H9 (cell line): ENCODE results near the gene GRIN2A. TPM values are rescaled to one million over a fixed set of nuclear protein-coding genes. Genes with fewer than 3 reads are reported as not detected.

Experiments used
- DNase-seq: peaks from one replicate; pipeline ENCODE4 v3.0.0-alpha.2; 2017
- H2AFZ ChIP-seq: one replicate; pipeline ENCODE4 v1.6.1; 2013; ENCODE audit warnings: mild to moderate bottlenecking, low read length, control low read depth, moderate library complexity
- H2AK5ac ChIP-seq: 2 replicates; pipeline ENCODE4 v1.6.1; 2013; ENCODE audit warnings: low read length, control low read depth, mixed read lengths; ENCODE audit not compliant: insufficient read length
- H2BK120ac ChIP-seq: one replicate; pipeline ENCODE4 v1.6.1; 2013; ENCODE audit warnings: low read depth, mild to moderate bottlenecking, low read length, control low read depth, inconsistent platforms; ENCODE audit not compliant: poor library complexity, severe bottlenecking
- H2BK12ac ChIP-seq: 2 replicates; pipeline ENCODE4 v1.6.1; 2013; ENCODE audit warnings: low read length, control low read depth, mixed read lengths, low read depth; ENCODE audit not compliant: insufficient read length
- H2BK15ac ChIP-seq: 2 replicates; pipeline ENCODE4 v1.6.1; 2013; ENCODE audit warnings: low read depth, low read length, control low read depth
- H2BK20ac ChIP-seq: one replicate; pipeline ENCODE4 v1.6.1; 2013; ENCODE audit warnings: low read depth, mild to moderate bottlenecking, low read length, control low read depth, inconsistent platforms; ENCODE audit not compliant: poor library complexity, severe bottlenecking
- H2BK5ac ChIP-seq: 2 replicates; pipeline ENCODE4 v1.6.1; 2013; ENCODE audit warnings: low read length, control low read depth, mixed read lengths; ENCODE audit not compliant: insufficient read length
- H3K14ac ChIP-seq: 2 replicates; pipeline ENCODE4 v1.6.1; 2013; ENCODE audit warnings: low read length, control low read depth; ENCODE audit not compliant: insufficient read depth
- H3K18ac ChIP-seq: 2 replicates; pipeline ENCODE4 v1.6.1; 2013; ENCODE audit warnings: low read depth, mild to moderate bottlenecking, mixed read lengths, low read length, control low read depth; ENCODE audit not compliant: insufficient read length
- H3K23ac ChIP-seq: 2 replicates; pipeline ENCODE4 v1.6.1; 2013; ENCODE audit warnings: low read length, control low read depth, mixed read lengths, low read depth; ENCODE audit not compliant: insufficient read length
- H3K23me2 ChIP-seq: 2 replicates; pipeline ENCODE4 v1.6.1; 2013; ENCODE audit warnings: low read depth, mild to moderate bottlenecking, mixed read lengths, low read length, control low read depth; ENCODE audit not compliant: insufficient read length, poor library complexity, severe bottlenecking
- H3K27ac ChIP-seq: 2 replicates; pipeline ENCODE4 v1.5.1; 2013; ENCODE audit warnings: low read length, control low read depth, mixed read lengths, low read depth; ENCODE audit not compliant: insufficient read length
- H3K27me3 ChIP-seq: 2 replicates; pipeline ENCODE4 v1.6.1; 2013; ENCODE audit warnings: low read length, control low read depth, inconsistent platforms; ENCODE audit not compliant: insufficient read depth
- H3K4ac ChIP-seq: 2 replicates; pipeline ENCODE4 v1.6.1; 2013; ENCODE audit warnings: low read depth, mild to moderate bottlenecking, control low read depth, inconsistent platforms, low read length, moderate library complexity
- H3K4me1 ChIP-seq: 2 replicates; pipeline ENCODE4 v1.6.1; 2013; ENCODE audit warnings: low read length, control low read depth, inconsistent platforms; ENCODE audit not compliant: insufficient read depth
- H3K4me2 ChIP-seq: 2 replicates; pipeline ENCODE4 v1.6.1; 2013; ENCODE audit warnings: low read length, control low read depth, mixed read lengths; ENCODE audit not compliant: insufficient read length, insufficient read depth
- H3K56ac ChIP-seq: 2 replicates; pipeline ENCODE4 v1.6.1; 2013; ENCODE audit warnings: low read depth, mild to moderate bottlenecking, mixed read lengths, low read length, control low read depth; ENCODE audit not compliant: insufficient read length
- H3K79me1 ChIP-seq: 2 replicates; pipeline ENCODE4 v1.6.1; 2013; ENCODE audit warnings: low read depth, mild to moderate bottlenecking, moderate library complexity, low read length, control low read depth, inconsistent platforms; ENCODE audit not compliant: insufficient read depth, poor library complexity, severe bottlenecking
- H3K79me2 ChIP-seq: 2 replicates; pipeline ENCODE4 v1.6.1; 2013; ENCODE audit warnings: low read length, control low read depth, inconsistent platforms; ENCODE audit not compliant: insufficient read depth
- H3K9ac ChIP-seq: 2 replicates; pipeline ENCODE4 v1.6.1; 2013; ENCODE audit warnings: low read length, control low read depth, mixed read lengths; ENCODE audit not compliant: insufficient read length; ENCODE audit errors: extremely low read depth
- H3K9me3 ChIP-seq: one replicate; pipeline ENCODE4 v1.6.1; 2013; ENCODE audit warnings: low read depth, low read length, inconsistent platforms; ENCODE audit not compliant: control insufficient read depth
- H3T11ph ChIP-seq: one replicate; pipeline ENCODE4 v1.6.1; 2013; ENCODE audit warnings: mild to moderate bottlenecking, low read length, control low read depth, inconsistent platforms
- H4K20me1 ChIP-seq: one replicate; pipeline ENCODE4 v1.6.1; 2013; ENCODE audit not compliant: control insufficient read depth, insufficient read length, insufficient read depth
- H4K5ac ChIP-seq: 2 replicates; pipeline ENCODE4 v1.6.1; 2013; ENCODE audit warnings: low read depth, mild to moderate bottlenecking, mixed read lengths, low read length, control low read depth; ENCODE audit not compliant: insufficient read length
- H4K8ac ChIP-seq: replicated peaks from 2 replicates; pipeline ENCODE4 v1.6.1; 2013; ENCODE audit warnings: low read length, control low read depth, mixed read lengths, low read depth; ENCODE audit not compliant: insufficient read length
- H4K91ac ChIP-seq: 2 replicates; pipeline ENCODE4 v1.6.1; 2013; ENCODE audit warnings: low read depth, mild to moderate bottlenecking, moderate library complexity, mixed read lengths, low read length, control low read depth; ENCODE audit not compliant: insufficient read length
- H3K27ac Mint-ChIP-seq, 3 experiments: 2 replicates in 2 of 3; 3 replicates in 1 of 3; pipeline ENCODE4 v1.8.0; 2020 to 2021; ENCODE audit warnings: mixed read lengths in 3 of 3, mild to moderate bottlenecking in 1 of 3, moderate library complexity in 1 of 3
- H3K27me3 Mint-ChIP-seq: 2 replicates; pipeline ENCODE4 v1.8.0; 2021; ENCODE audit warnings: low read depth, mild to moderate bottlenecking, moderate library complexity, mixed read lengths
- H3K36me3 Mint-ChIP-seq, 3 experiments: 2 replicates in 2 of 3; 3 replicates in 1 of 3; pipeline ENCODE4 v1.8.0; 2020 to 2021; ENCODE audit warnings: low read depth in 3 of 3, mixed read lengths in 3 of 3; ENCODE audit not compliant: insufficient read depth in 1 of 3
- H3K4me1 Mint-ChIP-seq, 2 experiments: 2 replicates each; pipeline ENCODE4 v1.8.0; 2020; ENCODE audit warnings: mixed read lengths in 2 of 2
- H3K4me3 Mint-ChIP-seq, 2 experiments: 2 replicates in 1 of 2; 3 replicates in 1 of 2; pipeline ENCODE4 v1.8.0; 2020 to 2021; ENCODE audit warnings: mild to moderate bottlenecking in 2 of 2, mixed read lengths in 2 of 2, moderate library complexity in 1 of 2
- H3K9me3 Mint-ChIP-seq, 2 experiments: 2 replicates in 1 of 2; 3 replicates in 1 of 2; pipeline ENCODE4 v1.8.0; 2020; ENCODE audit warnings: mild to moderate bottlenecking in 2 of 2, mixed read lengths in 2 of 2, moderate library complexity in 1 of 2
- WGBS: extraction: QIAGEN DNeasy Blood & Tissue Kit; methylation state at CpG from one replicate; pipeline ENCODE4 v1.1.7; 2013; ENCODE audit warnings: missing lambda C conversion rate, low lambda C conversion rate, mixed read lengths; ENCODE audit not compliant: insufficient read length; ENCODE audit errors: extremely low coverage; 5-methylcytosine and 5-hydroxymethylcytosine counted together
- total RNA-seq: library from RNA; stranded (reverse); gene quantifications from 2 replicates; pipeline ENCODE4 v1.2.1, GENCODE V29; 2021
- TF ChIP-seq, protein P1 (sequence below): fragments of 200-600 bp; sonication (generic); conservative IDR thresholded peaks from 3 replicates; pipeline ENCODE4 v1.8.0; 2021; ENCODE audit warnings: antibody characterized with exemption, mild to moderate bottlenecking

Gene GRIN2A
- total RNA-seq, 1 experiment from 2014 or later: 1.5 TPM

DNA sequence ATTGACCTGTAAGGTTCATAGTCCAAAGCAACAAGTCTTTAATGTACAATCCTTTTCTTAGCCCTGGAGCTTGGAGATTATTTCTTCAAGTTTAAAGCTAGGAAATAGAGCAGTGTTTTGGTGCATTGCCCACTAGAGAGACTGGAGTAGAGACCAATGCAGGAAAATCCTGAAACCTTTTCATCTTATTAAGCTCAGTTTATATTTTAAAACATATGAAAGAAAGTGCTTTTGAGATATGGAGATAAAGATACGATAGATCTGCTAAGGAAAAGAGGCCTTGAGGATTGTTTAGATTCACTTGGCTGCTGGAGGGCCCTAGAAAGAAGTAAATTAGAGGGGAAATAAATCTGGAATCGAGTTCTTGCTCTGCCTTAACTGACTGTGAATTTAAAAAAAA, 212.0 kb downstream of the GRIN2A start:
- Mint-ChIP-seq H3K4me1 (peaks cover 33 to 34% of the 10 kb centered on the region in 2 experiments), H3K27ac (no peak overlapping the region), H3K4me3 (no peak overlapping the region), H3K36me3 (peaks cover 2 to 19% (median 11%) of the 10 kb centered on the region in 3 experiments; a peak in 5 of 7 replicates), H3K27me3 (peaks cover 41% of the 10 kb centered on the region), H3K9me3 (peaks cover 13 to 17% of the 10 kb centered on the region in 2 experiments)
- Histone ChIP-seq H4K20me1 (no peaks in the 10 kb centered on the region), H3K9me3 (no peaks in the 10 kb centered on the region), H3K56ac (no peak overlapping the region), H2AFZ (no peak overlapping the region), H2BK15ac (no peak overlapping the region), H2AK5ac (no peak overlapping the region), H3K79me1 (no peaks in the 10 kb centered on the region), H3K23me2 (no peaks in the 10 kb centered on the region), H4K5ac (no peak overlapping the region), H3K9ac (no peak overlapping the region), H3K23ac (no peak overlapping the region), H3K14ac (no peak overlapping the region), H4K91ac (no peak overlapping the region), H4K8ac (no peak overlapping the region), H3T11ph (no peak overlapping the region), H2BK5ac (no peak overlapping the region), H3K4me2 (no peak overlapping the region), H2BK20ac (no peak overlapping the region), H2BK120ac (no peak overlapping the region), H3K18ac (no peak overlapping the region), H2BK12ac (no peak overlapping the region), H3K4ac (no peak overlapping the region), H3K27ac (no peak overlapping the region), H3K79me2 (no peaks in the 10 kb centered on the region; the same call in 1 of the 2 replicates), H3K4me1 (peaks cover 10% of the 10 kb centered on the region), H3K27me3 (peaks cover 8% of the 10 kb centered on the region; the same call in 1 of the 2 replicates)
- no peak for DNase-seq
- WGBS: no CpG with 5 or more reads among the region's 2 CpGs
- TF ChIP-seq, protein P1, sequence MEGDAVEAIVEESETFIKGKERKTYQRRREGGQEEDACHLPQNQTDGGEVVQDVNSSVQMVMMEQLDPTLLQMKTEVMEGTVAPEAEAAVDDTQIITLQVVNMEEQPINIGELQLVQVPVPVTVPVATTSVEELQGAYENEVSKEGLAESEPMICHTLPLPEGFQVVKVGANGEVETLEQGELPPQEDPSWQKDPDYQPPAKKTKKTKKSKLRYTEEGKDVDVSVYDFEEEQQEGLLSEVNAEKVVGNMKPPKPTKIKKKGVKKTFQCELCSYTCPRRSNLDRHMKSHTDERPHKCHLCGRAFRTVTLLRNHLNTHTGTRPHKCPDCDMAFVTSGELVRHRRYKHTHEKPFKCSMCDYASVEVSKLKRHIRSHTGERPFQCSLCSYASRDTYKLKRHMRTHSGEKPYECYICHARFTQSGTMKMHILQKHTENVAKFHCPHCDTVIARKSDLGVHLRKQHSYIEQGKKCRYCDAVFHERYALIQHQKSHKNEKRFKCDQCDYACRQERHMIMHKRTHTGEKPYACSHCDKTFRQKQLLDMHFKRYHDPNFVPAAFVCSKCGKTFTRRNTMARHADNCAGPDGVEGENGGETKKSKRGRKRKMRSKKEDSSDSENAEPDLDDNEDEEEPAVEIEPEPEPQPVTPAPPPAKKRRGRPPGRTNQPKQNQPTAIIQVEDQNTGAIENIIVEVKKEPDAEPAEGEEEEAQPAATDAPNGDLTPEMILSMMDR: no peak
